GM23338 (cell line): ENCODE data around the gene DLX4. TPM values are rescaled to one million over a fixed set of nuclear protein-coding genes. Genes with fewer than 3 reads are reported as not detected.

Experiments used
- ATAC-seq: fragments of 200-7000 bp; cut with Tn5 transposase; 3 replicates; pipeline ENCODE4 v1.9.1; 2020
- DNase-seq: peaks from one replicate; pipeline ENCODE4 v3.0.0-alpha.2; 2015; ENCODE audit warnings: low spot score
- H2AFZ ChIP-seq: fragments of 200-600 bp; sonication (generic); 2 replicates; pipeline ENCODE4 v1.8.0; 2016; ENCODE audit warnings: antibody characterized with exemption, mild to moderate bottlenecking, moderate library complexity
- H3F3A ChIP-seq: fragments of 200-600 bp; sonication (generic); replicated peaks from 2 replicates; pipeline ENCODE4 v1.8.0; 2017; ENCODE audit warnings: antibody characterized with exemption, mixed run types, low read depth
- H3K27ac ChIP-seq: fragments of 200-600 bp; sonication (generic); 2 replicates; pipeline ENCODE4 v1.6.1; 2016; ENCODE audit warnings: low read depth
- H3K27me3 ChIP-seq: fragments of 200-600 bp; sonication (generic); 2 replicates; pipeline ENCODE4 v1.8.0; 2016; ENCODE audit warnings: mild to moderate bottlenecking, mixed run types, moderate library complexity; ENCODE audit not compliant: insufficient read depth
- H3K36me3 ChIP-seq: fragments of 200-600 bp; sonication (generic); 2 replicates; pipeline ENCODE4 v1.8.0; 2016; ENCODE audit warnings: mild to moderate bottlenecking; ENCODE audit not compliant: insufficient read depth
- H3K4me1 ChIP-seq: fragments of 200-600 bp; sonication (generic); 2 replicates; pipeline ENCODE4 v1.8.0; 2016; ENCODE audit warnings: mild to moderate bottlenecking, moderate library complexity; ENCODE audit not compliant: insufficient read depth
- H3K4me2 ChIP-seq: fragments of 200-600 bp; sonication (generic); 2 replicates; pipeline ENCODE4 v1.7.1; 2017; ENCODE audit warnings: mixed run types
- H3K4me3 ChIP-seq: fragments of 200-600 bp; sonication (generic); 2 replicates; pipeline ENCODE4 v1.6.1; 2016; ENCODE audit warnings: mixed run types
- H3K79me2 ChIP-seq: fragments of 200-600 bp; sonication (generic); replicated peaks from 2 replicates; pipeline ENCODE4 v1.8.0; 2017; ENCODE audit warnings: mild to moderate bottlenecking; ENCODE audit not compliant: insufficient read depth
- H3K9me2 ChIP-seq: fragments of 200-600 bp; sonication (generic); 2 replicates; pipeline ENCODE4 v1.8.0; 2017; ENCODE audit not compliant: insufficient read depth
- H4K20me1 ChIP-seq: fragments of 200-600 bp; sonication (generic); replicated peaks from 2 replicates; pipeline ENCODE4 v1.8.0; 2017; ENCODE audit warnings: mild to moderate bottlenecking; ENCODE audit not compliant: insufficient read depth
- H3K27ac Mint-ChIP-seq: 2 replicates; pipeline ENCODE4 v1.8.0; 2020; ENCODE audit warnings: inconsistent platforms, mild to moderate bottlenecking, moderate library complexity, mixed read lengths
- H3K27me3 Mint-ChIP-seq: 3 replicates; pipeline ENCODE4 v1.8.0; 2022; ENCODE audit warnings: low read depth, mild to moderate bottlenecking, moderate library complexity, mixed read lengths, inconsistent platforms; ENCODE audit not compliant: insufficient read depth, poor library complexity
- H3K36me3 Mint-ChIP-seq: 3 replicates; pipeline ENCODE4 v1.8.0; 2021; ENCODE audit warnings: low read depth, mild to moderate bottlenecking, inconsistent platforms, moderate library complexity, mixed read lengths
- H3K4me1 Mint-ChIP-seq: 3 replicates; pipeline ENCODE4 v1.8.0; 2020; ENCODE audit warnings: mild to moderate bottlenecking, inconsistent platforms, mixed read lengths
- H3K4me3 Mint-ChIP-seq: 3 replicates; pipeline ENCODE4 v1.8.0; 2021; ENCODE audit warnings: moderate library complexity, mild to moderate bottlenecking, inconsistent platforms, mixed read lengths
- H3K9me3 Mint-ChIP-seq: 3 replicates; pipeline ENCODE4 v1.8.0; 2020; ENCODE audit warnings: moderate library complexity, mild to moderate bottlenecking, inconsistent platforms, mixed read lengths
- CREB1 ChIP-seq: fragments of 250-450 bp; sonication (Bioruptor Pico); IDR thresholded peaks from 2 replicates; pipeline ENCODE4 v1.5.0; 2020; ENCODE audit warnings: low read depth, mild to moderate bottlenecking, moderate library complexity
- EZH2 ChIP-seq: fragments of 200-600 bp; sonication (generic); IDR thresholded peaks from one replicate; pipeline ENCODE4 v1.8.0; 2017; ENCODE audit warnings: antibody characterized with exemption, mild to moderate bottlenecking, low read depth; ENCODE audit not compliant: unreplicated experiment
- EZH2phosphoT487 ChIP-seq: fragments of 200-600 bp; sonication (generic); IDR thresholded peaks from one replicate; pipeline ENCODE4 v1.8.1; 2018; ENCODE audit warnings: antibody characterized with exemption; ENCODE audit not compliant: unreplicated experiment
- JUNB ChIP-seq: IDR thresholded peaks from one replicate; pipeline ENCODE4 v1.6.1; 2016; ENCODE audit warnings: antibody characterized with exemption; ENCODE audit not compliant: unreplicated experiment
- NANOG ChIP-seq: IDR thresholded peaks from 2 replicates; pipeline ENCODE4 v1.6.1; 2016; ENCODE audit warnings: antibody characterized with exemption, borderline replicate concordance
- POLR2AphosphoS5 ChIP-seq: IDR thresholded peaks from 2 replicates; pipeline ENCODE4 v1.6.1; 2016; ENCODE audit warnings: antibody characterized with exemption, low read depth
- STAT1 ChIP-seq: IDR thresholded peaks from one replicate; pipeline ENCODE4 v1.6.1; 2016; ENCODE audit warnings: antibody characterized with exemption; ENCODE audit not compliant: unreplicated experiment
- ZNF331 ChIP-seq: fragments of 250-450 bp; sonication (Bioruptor Pico); IDR thresholded peaks from 2 replicates; pipeline ENCODE4 v1.5.0; 2020; ENCODE audit warnings: low read depth, mild to moderate bottlenecking, moderate library complexity
- ZNF462 ChIP-seq: fragments of 250-450 bp; sonication (Bioruptor Pico); IDR thresholded peaks from 2 replicates; pipeline ENCODE4 v1.5.0; 2020; ENCODE audit warnings: mild to moderate bottlenecking, moderate library complexity
- polyA plus RNA-seq: library from polyadenylated mRNA; unstranded; fragments of >200 nt; fragmentation: Nextera tagmentation; extraction: Ambion mirVana; gene quantifications from 2 replicates; pipeline ENCODE4 v1.2.1, GENCODE V29; 2016
- total RNA-seq: library from RNA; depleted of rRNA; stranded (reverse); fragments of >200 nt; shearing (Covaris generic); gene quantifications from 2 replicates; pipeline ENCODE4 v1.2.3, GENCODE V29; 2014

Gene DLX4
- total and polyA plus RNA-seq, 2 experiments from 2014 or later, result 0.10 to 0.79 TPM

- no peak for TF ChIP-seq ZNF462 (CRISPR knock-in tag)
- TF ChIP-seq ZNF331 (CRISPR knock-in tag), result no peak
- TF ChIP-seq NANOG, result no peak
- no peak for TF ChIP-seq EZH2
- TF ChIP-seq POLR2AphosphoS5, result no peak
- no peak for TF ChIP-seq CREB1
- no peak for TF ChIP-seq EZH2phosphoT487
- no peak for TF ChIP-seq STAT1
These were observed 36.8 kb upstream of the DLX4 start (continued) for GRCh38 chr17:49932138-49932723.

GRCh38 chr17:49932901-49933300 is 36.1 kb upstream of the DLX4 start:
- no peaks in the 10 kb centered on the region for H3K36me3 Mint-ChIP-seq
- H3K4me1 Mint-ChIP-seq, result peaks cover 10% of the 10 kb centered on the region
- Histone ChIP-seq H3K36me3 (no peaks in the 10 kb centered on the region), H3K79me2 (no peaks in the 10 kb centered on the region), H3K27ac (no peak overlapping the region), H3K4me2 (no peak overlapping the region), H3K9me2 (no peaks in the 10 kb centered on the region), H2AFZ (no peak overlapping the region), H3F3A (no peaks in the 10 kb centered on the region), H3K27me3 (no peaks in the 10 kb centered on the region), H3K4me1 (0 out of 2 replicates have a peak, but pooled peaks cover 4% of the 10 kb centered on the region), H4K20me1 (no peaks in the 10 kb centered on the region), H3K4me3 (no peak overlapping the region)
- H3K4me3 Mint-ChIP-seq, result no peak overlapping the region
- peaks cover 8% of the 10 kb centered on the region for H3K27me3 Mint-ChIP-seq
- no peak overlapping the region for H3K27ac Mint-ChIP-seq
- no peaks in the 10 kb centered on the region for H3K9me3 Mint-ChIP-seq
- ATAC-seq (no peak), DNase-seq (no peak)
- TF ChIP-seq CREB1, result no peak
- no peak for TF ChIP-seq NANOG
- TF ChIP-seq JUNB, result no peak
- TF ChIP-seq STAT1, result no peak
- TF ChIP-seq ZNF331 (CRISPR knock-in tag), result no peak
- TF ChIP-seq ZNF462 (CRISPR knock-in tag), result no peak
- TF ChIP-seq EZH2phosphoT487, result no peak
